Lower lobe of right lung (tissue), 2 donors: ENCODE results near the gene CTTNBP2NL. TPM values are rescaled to one million over a fixed set of nuclear protein-coding genes. Genes with fewer than 3 reads are reported as not detected.

Experiments
- ATAC-seq, 2 donors: fragments of 200-7000 bp; cut with Tn5 transposase; one replicate each; pipeline ENCODE4 v1.9.1; 2020 to 2022; ENCODE audit warnings: mild to moderate bottlenecking in 2 of 2, moderate library complexity in 2 of 2
- DNase-seq: peaks from one replicate; pipeline ENCODE4 v3.0.0-alpha.2; 2020
- H3K27ac ChIP-seq: fragments of 200-600 bp; one replicate; pipeline ENCODE4 v1.8.0; 2022
- H3K27me3 ChIP-seq: fragments of 200-600 bp; one replicate; pipeline ENCODE4 v1.8.0; 2022; ENCODE audit warnings: low read depth
- H3K36me3 ChIP-seq: fragments of 200-600 bp; one replicate; pipeline ENCODE4 v1.8.0; 2022; ENCODE audit warnings: mild to moderate bottlenecking
- H3K4me1 ChIP-seq: fragments of 200-600 bp; one replicate; pipeline ENCODE4 v1.8.0; 2022
- H3K4me3 ChIP-seq: fragments of 200-600 bp; one replicate; pipeline ENCODE4 v1.8.0; 2022; ENCODE audit warnings: mild to moderate bottlenecking
- H3K9me3 ChIP-seq: fragments of 200-600 bp; one replicate; pipeline ENCODE4 v1.8.0; 2022
- CTCF ChIP-seq: fragments of 200-600 bp; IDR thresholded peaks from one replicate; pipeline ENCODE4 v1.8.0; 2022; ENCODE audit warnings: antibody characterized with exemption, mild to moderate bottlenecking
- intact Hi-C: fragments of 100-400 bp; cut with DNase I; formaldehyde crosslinking; loops from one replicate; pipeline ENCODE4 v1.11.0; 2022
- total RNA-seq: library from RNA; stranded (reverse); fragmentation: NEBNext Ultra II Directional; extraction: Animal tissue kit (Norgen Biotek cat#: 25700); gene quantifications from one replicate; pipeline ENCODE4 v1.2.1, GENCODE V29; 2021
- donor health status: DM: no; HTN: yes; CAD: no; lungs with severe emphysema.

CTTNBP2NL gene
- total RNA-seq, 1 donor from 2014 or later: 56.3 TPM

- TF ChIP-seq CTCF: no peak
- intact Hi-C loops: no loop called here
- Histone ChIP-seq H3K36me3 (no peaks in the 10 kb centered on the region), H3K27ac (no peak overlapping the region), H3K4me1 (peaks cover 13% of the 10 kb centered on the region), H3K27me3 (peaks cover 42% of the 10 kb centered on the region), H3K9me3 (no peaks in the 10 kb centered on the region), H3K4me3 (no peak overlapping the region)
- DNase-seq (no peak), ATAC-seq (no peak)
These were observed 110.7 kb downstream of the CTTNBP2NL start for GRCh38 chr1:112506731-112507130.

GRCh38 chr1:112507336-112507735 lies 111.3 kb downstream of the CTTNBP2NL start:
- DNase-seq (no peak), ATAC-seq (no peak)
- Histone ChIP-seq H3K4me3 (no peak overlapping the region), H3K36me3 (no peaks in the 10 kb centered on the region), H3K27me3 (peaks cover 36% of the 10 kb centered on the region), H3K9me3 (no peaks in the 10 kb centered on the region), H3K27ac (no peak overlapping the region), H3K4me1 (peaks cover 13% of the 10 kb centered on the region)
- TF ChIP-seq CTCF: no peak
- intact Hi-C loops: no loop called here

GRCh38 chr1:112507921-112508277 lies 111.9 kb downstream of the CTTNBP2NL start:
- Histone ChIP-seq H3K9me3 (no peaks in the 10 kb centered on the region), H3K27ac (no peak overlapping the region), H3K4me1 (peaks cover 18% of the 10 kb centered on the region), H3K36me3 (no peaks in the 10 kb centered on the region), H3K4me3 (peak overlapping the region; percentile 59), H3K27me3 (peaks cover 31% of the 10 kb centered on the region)
- peak; percentile 23 to 36 for ATAC-seq
- intact Hi-C loops: no loop called here
- no peak for TF ChIP-seq CTCF
- DNase-seq: no peak

GRCh38 chr1:112508278-112509004 lies 112.4 kb downstream of the CTTNBP2NL start, which contains the start of gene WNT2B:
Gene WNT2B (plus strand): TSS chr1:112508965. CDS start chr1:112509263, 298 bp downstream.
- intact Hi-C loops: no loop called here
- Histone ChIP-seq H3K27me3 (peaks cover 25% of the 10 kb centered on the region), H3K36me3 (no peaks in the 10 kb centered on the region), H3K27ac (no peak within 1 kb of the TSS), H3K9me3 (no peaks in the 10 kb centered on the region), H3K4me1 (peaks cover 20% of the 10 kb centered on the region), H3K4me3 (peak within 1 kb of the TSS; percentile 59)
- DNase-seq (peak; percentile 59), ATAC-seq (peak; percentile 73 to 80)
- TF ChIP-seq CTCF: no peak

GRCh38 chr1:112509005-112509659 lies 113.1 kb downstream of the CTTNBP2NL start:
- H3K36me3 ChIP-seq: no peaks in the 10 kb centered on the region
- TF ChIP-seq CTCF: no peak
- peak; percentile 37 to 50 for ATAC-seq
- no peak overlapping the region for H3K27ac ChIP-seq
- H3K27me3 ChIP-seq: peaks cover 20% of the 10 kb centered on the region
- DNase-seq: peak; percentile 53
- H3K4me1 ChIP-seq: peaks cover 25% of the 10 kb centered on the region
- H3K9me3 ChIP-seq: no peaks in the 10 kb centered on the region
- peak overlapping the region; percentile 59 for H3K4me3 ChIP-seq
- intact Hi-C loops: no loop called here
